ENCODE results near the gene CEP20.

GRCh38 chr16:15928261-15929104 lies 40.1 kb upstream of the CEP20 start:
- TF ChIP-seq SIN3A (IDR thresholded peaks at IDR 0.05; ENCODE audit: borderline replicate concordance, insufficient read depth, low read depth, low read length) (no peak), POLR2AphosphoS5 (IDR thresholded peaks at IDR 0.05; ENCODE audit: low read depth, low read length) (no peak), CTCF (IDR thresholded peaks at IDR 0.05) (no peak), REST (IDR thresholded peaks at IDR 0.05; ENCODE audit: insufficient read depth in 1 of 2, low read depth in 2 of 2, low read length in 1 of 2) (no peak), TCF7L2 (IDR thresholded peaks at IDR 0.05; ENCODE audit: low read depth, low read length) (no peak)
